GM12878 (cell line): ENCODE measurements around the gene SLC25A26. TPM values are rescaled to one million over a fixed set of nuclear protein-coding genes. Genes with fewer than 3 reads are reported as not detected.

Experiments
- ATAC-seq: fragments of 200-7000 bp; cut with Tn5 transposase; 3 replicates; pipeline ENCODE4 v1.9.1; 2020; ENCODE audit warnings: mild to moderate bottlenecking, moderate library complexity
- BruUV-seq: library from RNA; stranded (reverse); fragments of 400-500 nt; replicated peaks from 2 replicates; lab custom pipeline; 2021; lab: Mats Ljungman, UMichigan
- CTCF ChIA-PET: fragments of 300-600 bp; sonication (Branson Sonifier 250); formaldehyde crosslinking; extraction: SDS; loops from one replicate; lab custom pipeline; 2021; ENCODE audit warnings: inconsistent platforms; lab: Yijun Ruan, JAX
- POLR2A ChIA-PET: fragments of 350-600 bp; formaldehyde crosslinking; extraction: SDS; loops from one replicate; lab custom pipeline; 2021; ENCODE audit warnings: inconsistent platforms; lab: Charles Lee
- RAD21 ChIA-PET: fragments of 300-600 bp; sonication (Branson Sonifier 250); formaldehyde crosslinking; loops from one replicate; lab custom pipeline; 2023; ENCODE audit warnings: antibody characterized with exemption; ENCODE audit not compliant: unreplicated experiment; lab: Charles Lee
- SMC1A ChIA-PET: fragments of 300-600 bp; sonication (Branson Sonifier 250); formaldehyde crosslinking; loops from one replicate; lab custom pipeline; 2023; ENCODE audit not compliant: unreplicated experiment, uncharacterized antibody; lab: Charles Lee
- DNase-seq: peaks from one replicate; pipeline ENCODE4 v3.0.0-alpha.2; 2011; ENCODE audit warnings: low read depth, low spot score
- FAIRE-seq: peaks from 3 replicates; lab custom pipeline; 2011; peaks lifted over from hg19 to GRCh38; lab: Jason Lieb, UNC
- H2AFZ ChIP-seq: 2 replicates; pipeline ENCODE4 v1.6.0; 2011; ENCODE audit warnings: low read depth, low read length, control low read depth; ENCODE audit not compliant: control insufficient read depth
- H3K27ac ChIP-seq: 2 replicates; pipeline ENCODE4 v1.5.1; 2011; ENCODE audit warnings: control low read depth; ENCODE audit not compliant: control insufficient read depth, insufficient read depth
- H3K27me3 ChIP-seq, 2 experiments: replicated peaks in 1 of 2; 2 replicates each; pipeline versions ENCODE4 v1.6.0 to v1.6.1; 2011; ENCODE audit warnings: low read length in 1 of 2; ENCODE audit not compliant: control insufficient read depth in 2 of 2, insufficient read depth in 2 of 2
- H3K36me3 ChIP-seq, 2 experiments: 2 replicates each; pipeline ENCODE4 v1.5.1; 2011; ENCODE audit warnings: low read length in 1 of 2; ENCODE audit not compliant: control insufficient read depth in 2 of 2, insufficient read depth in 2 of 2
- H3K4me1 ChIP-seq: 2 replicates; pipeline ENCODE4 v1.6.1; 2011; ENCODE audit warnings: mild to moderate bottlenecking, low read length, moderate library complexity, mixed read lengths; ENCODE audit not compliant: control insufficient read depth, insufficient read depth
- H3K4me2 ChIP-seq: 2 replicates; pipeline ENCODE4 v1.6.0; 2011; ENCODE audit warnings: control low read depth; ENCODE audit not compliant: control insufficient read depth, insufficient read depth
- H3K4me3 ChIP-seq: fragments of 200-600 bp; sonication (generic); 2 replicates; pipeline ENCODE4 v1.5.1; 2016
- H3K79me2 ChIP-seq: 2 replicates; pipeline ENCODE4 v1.6.0; 2011; ENCODE audit warnings: low read length; ENCODE audit not compliant: control insufficient read depth, insufficient read depth
- H3K9ac ChIP-seq: 2 replicates; pipeline ENCODE4 v1.8.0; 2011; ENCODE audit warnings: low read length, control low read depth, mixed read lengths; ENCODE audit not compliant: control insufficient read depth, insufficient read depth
- H3K9me3 ChIP-seq: replicated peaks from 3 replicates; pipeline ENCODE4 v1.5.1; 2011; ENCODE audit warnings: mild to moderate bottlenecking, low read length; ENCODE audit not compliant: control insufficient read depth, insufficient read depth
- H4K20me1 ChIP-seq: 2 replicates; pipeline ENCODE4 v1.6.0; 2011; ENCODE audit not compliant: control insufficient read depth, insufficient read depth
- JUNB ChIP-seq: IDR thresholded peaks from 2 replicates; pipeline ENCODE4 v1.6.1; 2016; ENCODE audit warnings: antibody characterized with exemption, mild to moderate bottlenecking
- RAD21 ChIP-seq: IDR thresholded peaks from 2 replicates; pipeline ENCODE4 v1.6.1; 2011; ENCODE audit warnings: mild to moderate bottlenecking, low read depth, low read length, moderate library complexity; ENCODE audit not compliant: insufficient read depth
- RUNX3 ChIP-seq: IDR thresholded peaks from 2 replicates; pipeline ENCODE4 v1.6.1; 2012; ENCODE audit warnings: low read length, inconsistent platforms
- SMC3 ChIP-seq: IDR thresholded peaks from 2 replicates; pipeline ENCODE4 v1.6.1; 2011; ENCODE audit warnings: low read length, improper control_type of control experiment, borderline replicate concordance
- ZZZ3 ChIP-seq: IDR thresholded peaks from 2 replicates; pipeline ENCODE4 v1.6.1; 2011; ENCODE audit warnings: low read depth; ENCODE audit not compliant: control insufficient read depth, insufficient read length
- WGBS: methylation state at CpG from one replicate; pipeline ENCODE4 v1.1.6; 2016; ENCODE audit warnings: low lambda C conversion rate; ENCODE audit not compliant: insufficient replicate concordance, insufficient coverage; ENCODE audit errors: missing lambda C conversion rate; 5-methylcytosine and 5-hydroxymethylcytosine counted together
- in situ Hi-C: fragments of 300-500 bp; cut with MboI; formaldehyde crosslinking; loops from 9 replicates; pipeline ENCODE4 v1.14.3; 2018; ENCODE audit warnings: mixed read lengths
- intact Hi-C: fragments of 100-400 bp; cut with micrococcal nuclease; formaldehyde crosslinking; loops from one replicate; pipeline ENCODE4 v1.14.2; 2022; ENCODE audit not compliant: unreplicated experiment
- polyA plus RNA-seq, 11 experiments: library from polyadenylated mRNA; depleted of rRNA in 4 of 11; unstranded in 6 of 11; stranded (reverse) in 5 of 11; fragments of >200 nt; fragmentation: Nextera tagmentation in 4 of 11; fragmentation: Illumina TruSeq in 1 of 11; extraction: Ambion mirVana in 4 of 11; extraction: Trizol in 1 of 11; gene quantifications; 1 replicate in 1 of 11; 2 replicates in 10 of 11; pipeline versions ENCODE4 v1.2.1 to v1.2.3, GENCODE V29; 2011 to 2016; ENCODE audit warnings: inconsistent platforms in 2 of 11, missing spikeins in 2 of 11, low read depth in 1 of 11
- total RNA-seq, 4 experiments: library from RNA; depleted of rRNA in 3 of 4; stranded (reverse); fragments of >200 nt in 3 of 4; fragmentation: Illumina TruSeq in 1 of 4; extraction: Trizol in 1 of 4; gene quantifications; 2 replicates each; pipeline versions ENCODE4 v1.2.1 to v1.2.3, GENCODE V29; 2013 to 2021
- TF ChIP-seq, protein P1 (sequence below): fragments of 450-650 bp; formaldehyde crosslinking; IDR thresholded peaks from 2 replicates; pipeline ENCODE4 v1.5.0; 2022; ENCODE audit warnings: mild to moderate bottlenecking, missing genetic modification characterization

Gene SLC25A26
- total and polyA plus RNA-seq, 10 of the 15 experiments (the other 5 are each of a cell fraction or from before 2014, with no cell fraction given) = 14.6 to 49.7 (median 24.9) TPM

- peak; percentile 57; the same call in 1 of the 2 replicates for TF ChIP-seq SMC3
- no peak for TF ChIP-seq ZZZ3
- TF ChIP-seq RAD21 = peak; percentile 66
- TF ChIP-seq, protein P1, sequence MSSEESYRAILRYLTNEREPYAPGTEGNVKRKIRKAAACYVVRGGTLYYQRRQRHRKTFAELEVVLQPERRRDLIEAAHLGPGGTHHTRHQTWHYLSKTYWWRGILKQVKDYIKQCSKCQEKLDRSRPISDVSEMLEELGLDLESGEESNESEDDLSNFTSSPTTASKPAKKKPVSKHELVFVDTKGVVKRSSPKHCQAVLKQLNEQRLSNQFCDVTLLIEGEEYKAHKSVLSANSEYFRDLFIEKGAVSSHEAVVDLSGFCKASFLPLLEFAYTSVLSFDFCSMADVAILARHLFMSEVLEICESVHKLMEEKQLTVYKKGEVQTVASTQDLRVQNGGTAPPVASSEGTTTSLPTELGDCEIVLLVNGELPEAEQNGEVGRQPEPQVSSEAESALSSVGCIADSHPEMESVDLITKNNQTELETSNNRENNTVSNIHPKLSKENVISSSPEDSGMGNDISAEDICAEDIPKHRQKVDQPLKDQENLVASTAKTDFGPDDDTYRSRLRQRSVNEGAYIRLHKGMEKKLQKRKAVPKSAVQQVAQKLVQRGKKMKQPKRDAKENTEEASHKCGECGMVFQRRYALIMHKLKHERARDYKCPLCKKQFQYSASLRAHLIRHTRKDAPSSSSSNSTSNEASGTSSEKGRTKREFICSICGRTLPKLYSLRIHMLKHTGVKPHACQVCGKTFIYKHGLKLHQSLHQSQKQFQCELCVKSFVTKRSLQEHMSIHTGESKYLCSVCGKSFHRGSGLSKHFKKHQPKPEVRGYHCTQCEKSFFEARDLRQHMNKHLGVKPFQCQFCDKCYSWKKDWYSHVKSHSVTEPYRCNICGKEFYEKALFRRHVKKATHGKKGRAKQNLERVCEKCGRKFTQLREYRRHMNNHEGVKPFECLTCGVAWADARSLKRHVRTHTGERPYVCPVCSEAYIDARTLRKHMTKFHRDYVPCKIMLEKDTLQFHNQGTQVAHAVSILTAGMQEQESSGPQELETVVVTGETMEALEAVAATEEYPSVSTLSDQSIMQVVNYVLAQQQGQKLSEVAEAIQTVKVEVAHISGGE = no peak
These were observed 33.2 kb downstream of the SLC25A26 start (continued) for GRCh38 chr3:66253790-66254620.

GRCh38 chr3:66255865-66256264 is 35.1 kb downstream of the SLC25A26 start:
- Histone ChIP-seq H3K79me2 (no peaks in the 10 kb centered on the region), H3K4me2 (peak overlapping the region; percentile 13; the same call in 1 of the 2 replicates), H3K27ac (no peak overlapping the region), H3K9me3 (no peaks in the 10 kb centered on the region), H4K20me1 (no peaks in the 10 kb centered on the region), H3K9ac (no peak overlapping the region), H3K4me1 (no peaks in the 10 kb centered on the region), H3K27me3 (no peaks in the 10 kb centered on the region), H3K4me3 (no peak overlapping the region), H2AFZ (no peak overlapping the region), H3K36me3 (no peaks in the 10 kb centered on the region; a peak in 2 of 4 replicates)
- ATAC-seq (no peak), DNase-seq (no peak), FAIRE-seq (no peak)
- POLR2A ChIA-PET = no interaction called here
- TF ChIP-seq JUNB = no peak
- TF ChIP-seq RUNX3 = peak; percentile 49
- intact Hi-C loops = no loop called here
- CTCF ChIA-PET = interaction anchor here (1.6 to 8.7 kb wide), 5 partner anchors 14 to 566 kb away, joined by 7 to 100 read pairs (median 30); no protein-coding TSS in a partner anchor
- BruUV-seq = no TSS peak
- SMC1A ChIA-PET = interaction anchor here (0.8 to 6.6 kb wide), 3 partner anchors 14 to 565 kb away, joined by 3 to 70 read pairs (median 4); no protein-coding TSS in a partner anchor
- WGBS = 77% methylated on average over 3 of the region's 3 CpGs
- RAD21 ChIA-PET = interaction anchor here (1.1 to 1.9 kb wide), 2 partner anchors 563 to 567 kb away, joined by 3 to 7 read pairs; no protein-coding TSS in a partner anchor
- in situ Hi-C loops = no loop called here
